GM19193 (cell line): Measurements from ENCODE around the gene IGSF23.

Source experiments
- POLR2A ChIP-seq: IDR thresholded peaks from 4 replicates; pipeline ENCODE4 v1.6.1; 2011; ENCODE audit not compliant: insufficient read depth, insufficient read length; ENCODE audit errors: extremely low read depth

The IGSF23 gene

DNA sequence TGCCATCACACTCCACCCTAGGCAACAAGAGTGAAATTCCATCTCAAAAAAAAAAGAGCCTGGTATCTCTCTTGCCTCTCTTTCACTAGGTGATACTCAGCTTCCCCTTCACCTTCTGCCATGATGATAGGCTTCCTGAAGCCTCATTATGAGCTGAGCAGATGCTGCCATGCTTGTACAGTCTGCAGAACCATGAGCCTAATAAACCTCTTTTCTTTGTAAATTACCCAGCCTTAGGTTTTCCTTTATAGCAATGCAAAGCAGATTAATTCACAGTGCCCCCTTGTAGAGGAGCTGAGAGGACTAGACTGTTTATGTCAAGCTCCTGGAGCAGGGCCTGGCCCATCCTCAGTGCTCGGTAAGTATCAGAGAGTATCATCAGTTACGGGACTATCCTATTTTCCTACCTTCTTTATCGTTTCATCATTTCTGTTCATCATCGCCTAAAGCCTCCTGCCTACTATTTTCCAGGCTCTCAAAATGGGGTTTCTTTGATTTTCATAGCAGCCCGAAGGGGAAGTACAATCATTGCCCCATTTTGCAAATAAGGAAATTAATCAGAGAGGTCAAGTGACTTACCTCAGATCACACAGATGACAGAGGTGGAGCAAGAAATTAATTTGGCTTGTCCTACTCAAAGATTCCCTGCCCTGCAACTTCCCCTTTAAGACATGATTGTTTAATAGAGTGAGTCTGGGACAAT lies 33.5 kb upstream of the IGSF23 start:
- no peak for TF ChIP-seq POLR2A

DNA sequence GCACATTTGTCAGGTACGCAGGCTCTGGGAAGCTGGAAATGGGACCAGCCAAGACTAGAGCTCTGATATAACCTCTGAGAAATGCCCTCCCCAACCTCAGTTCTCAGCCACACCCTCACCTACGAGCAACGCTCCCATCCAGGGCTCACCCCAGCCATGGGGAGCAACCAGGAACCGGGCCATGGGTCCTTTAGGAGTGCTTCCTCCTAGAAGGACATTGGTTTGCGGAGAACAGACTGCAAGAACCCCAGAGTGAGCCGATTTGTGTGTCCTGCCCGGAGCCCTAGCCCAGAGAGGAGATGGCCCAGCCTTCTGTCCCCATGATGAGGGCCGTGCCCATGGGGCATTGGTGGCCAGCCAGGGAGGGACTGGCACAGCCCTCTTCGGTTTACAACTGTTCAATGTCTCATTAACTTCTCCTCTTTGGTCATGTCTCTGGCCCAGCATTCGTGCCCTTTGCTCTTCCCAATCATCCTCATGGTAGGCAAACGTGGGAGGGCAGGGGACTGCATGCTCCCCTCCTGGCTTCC lies 32.9 kb upstream of the IGSF23 start:
- TF ChIP-seq POLR2A: no peak

DNA sequence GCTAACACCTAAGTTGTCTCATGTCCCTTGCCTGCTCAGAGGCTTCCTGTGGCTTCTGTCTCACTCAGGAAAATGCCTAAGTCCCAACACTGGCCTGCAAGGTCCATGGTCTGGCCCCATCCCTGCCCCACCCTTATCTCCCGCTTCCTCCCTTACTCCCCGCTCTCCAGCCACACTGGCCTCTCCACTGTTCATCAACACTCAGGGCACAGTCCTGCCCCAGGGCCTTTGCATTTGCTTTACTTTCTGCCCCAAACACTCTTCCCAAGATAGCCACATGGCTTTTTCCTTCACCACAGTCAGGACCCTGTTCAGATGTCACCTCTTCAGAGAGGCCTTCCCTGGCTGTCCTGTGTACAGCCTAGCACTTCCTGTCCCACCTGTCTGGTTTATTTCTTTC lies 32.1 kb upstream of the IGSF23 start:
- TF ChIP-seq POLR2A: no peak

DNA sequence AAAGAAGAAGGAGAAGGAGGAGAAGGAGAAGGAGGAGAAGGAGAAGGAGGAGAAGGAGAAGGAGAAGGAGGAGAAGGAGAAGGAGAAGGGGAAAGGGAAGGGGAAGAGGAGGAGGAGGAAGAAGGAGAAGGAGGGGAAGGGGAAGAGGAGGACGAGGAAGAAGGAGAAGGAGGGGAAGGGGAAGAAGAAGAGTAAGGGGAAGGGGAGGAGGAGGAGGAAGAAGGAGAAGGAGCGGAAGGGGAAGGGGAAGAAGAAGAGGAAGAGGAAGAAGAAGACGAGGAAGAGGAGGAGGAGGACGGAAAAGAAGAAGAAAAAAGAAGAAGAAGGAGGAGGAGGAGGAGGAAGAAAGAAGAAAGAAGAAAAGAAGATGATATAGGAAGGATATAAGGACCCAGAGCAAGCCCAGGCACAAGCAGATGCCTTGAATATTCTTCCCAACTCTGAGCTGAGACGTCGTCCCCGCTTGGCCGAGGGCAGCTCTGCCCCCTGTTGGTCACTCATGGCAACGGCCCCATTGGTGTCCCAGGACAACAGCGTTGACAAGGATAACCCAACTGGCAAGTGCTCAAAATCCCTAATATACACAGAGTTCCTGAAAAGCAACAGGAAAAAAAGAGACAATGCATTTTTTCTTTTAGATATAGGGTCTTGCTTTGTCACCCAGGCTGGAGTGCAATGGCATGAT lies 30.6 kb upstream of the IGSF23 start:
- no peak for TF ChIP-seq POLR2A

DNA sequence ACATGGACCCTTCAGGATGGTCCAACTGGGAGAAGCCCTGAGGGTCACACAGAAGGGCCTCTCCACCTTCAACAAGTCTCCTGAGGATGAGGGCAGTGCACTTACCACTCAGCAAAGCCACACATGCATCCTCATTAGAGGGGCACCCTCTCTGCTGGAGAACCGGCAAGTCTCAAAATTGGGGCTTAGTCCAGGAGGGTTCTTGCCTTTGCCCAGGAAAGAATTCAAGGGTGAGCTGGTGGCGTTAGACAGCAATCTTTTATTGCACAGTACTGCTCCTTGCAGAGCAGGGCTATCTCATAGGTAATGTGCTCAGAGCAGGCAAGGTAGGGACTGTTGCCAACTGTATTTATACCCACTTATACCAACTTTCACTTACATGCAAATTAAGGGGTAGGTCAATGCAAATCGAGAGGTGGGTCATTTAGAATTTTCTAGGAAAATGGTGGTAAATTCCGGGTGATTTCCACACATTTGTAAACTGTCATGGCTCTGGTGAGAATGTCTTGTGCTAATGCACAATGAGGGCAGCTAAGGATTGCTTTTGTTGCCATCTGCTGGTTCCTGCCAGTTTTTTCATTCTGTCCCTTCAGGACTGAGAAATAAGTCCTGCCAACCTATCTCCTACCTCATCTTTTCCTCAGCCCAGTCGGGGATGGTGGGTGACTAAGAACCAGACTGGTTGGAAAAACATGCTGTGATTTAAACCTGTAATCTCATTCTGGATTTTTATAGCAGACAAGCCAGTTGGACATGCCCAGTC lies 27.8 kb upstream of the IGSF23 start:
- no peak for TF ChIP-seq POLR2A

DNA sequence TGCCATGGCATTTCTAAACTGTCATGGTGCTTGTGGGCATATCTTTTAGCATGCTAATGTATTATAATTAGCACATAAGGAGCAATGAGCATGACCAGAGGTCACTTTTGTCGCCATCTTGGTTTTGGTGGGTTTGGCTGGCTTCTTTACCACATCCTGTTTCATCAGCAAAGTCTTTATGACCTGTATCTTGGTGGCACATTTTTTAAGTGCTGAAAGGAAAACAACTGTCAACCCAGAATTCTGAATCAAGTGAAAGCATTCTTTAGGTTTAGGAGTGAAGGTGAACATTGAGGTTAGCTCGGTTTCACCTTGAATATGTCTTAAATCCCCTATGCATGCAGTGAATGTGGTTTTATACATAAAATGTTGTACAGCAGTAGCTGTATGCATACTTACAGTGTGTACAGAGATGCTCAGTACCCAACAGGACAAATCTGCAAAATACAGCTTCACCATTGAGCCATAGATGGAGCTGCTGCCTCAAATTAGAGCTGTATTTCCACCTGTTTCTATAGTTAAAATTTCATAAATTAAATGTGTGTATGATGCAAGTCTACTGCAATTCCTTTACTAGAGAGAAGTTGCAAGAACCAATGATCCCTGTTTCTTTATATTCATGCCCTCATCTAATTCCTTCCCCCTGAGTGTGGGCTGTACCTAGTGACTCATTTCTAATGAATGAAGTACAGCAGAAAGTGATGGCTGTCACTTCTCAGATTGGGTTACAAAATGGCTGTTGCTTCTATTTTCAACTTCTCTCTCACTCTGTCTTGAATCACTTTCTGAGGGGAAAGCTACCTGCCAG lies 25.2 kb upstream of the IGSF23 start:
- TF ChIP-seq POLR2A: no peak

DNA sequence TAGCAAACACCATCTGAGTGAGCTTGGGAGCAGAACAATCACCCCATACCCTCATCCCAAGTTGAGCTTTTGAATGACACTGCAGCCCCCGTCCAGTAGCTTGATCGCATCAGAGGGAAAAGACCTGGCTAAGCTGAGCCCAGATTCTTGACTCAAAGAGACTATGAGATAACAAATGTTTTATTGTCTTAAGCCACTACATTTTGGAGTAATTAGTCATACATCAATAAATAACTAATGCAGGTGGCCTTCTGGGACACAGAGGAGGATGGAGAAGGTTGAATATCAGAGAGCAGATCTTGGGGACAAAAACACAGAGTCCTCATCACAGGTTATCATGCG lies 24.6 kb upstream of the IGSF23 start:
- no peak for TF ChIP-seq POLR2A

DNA sequence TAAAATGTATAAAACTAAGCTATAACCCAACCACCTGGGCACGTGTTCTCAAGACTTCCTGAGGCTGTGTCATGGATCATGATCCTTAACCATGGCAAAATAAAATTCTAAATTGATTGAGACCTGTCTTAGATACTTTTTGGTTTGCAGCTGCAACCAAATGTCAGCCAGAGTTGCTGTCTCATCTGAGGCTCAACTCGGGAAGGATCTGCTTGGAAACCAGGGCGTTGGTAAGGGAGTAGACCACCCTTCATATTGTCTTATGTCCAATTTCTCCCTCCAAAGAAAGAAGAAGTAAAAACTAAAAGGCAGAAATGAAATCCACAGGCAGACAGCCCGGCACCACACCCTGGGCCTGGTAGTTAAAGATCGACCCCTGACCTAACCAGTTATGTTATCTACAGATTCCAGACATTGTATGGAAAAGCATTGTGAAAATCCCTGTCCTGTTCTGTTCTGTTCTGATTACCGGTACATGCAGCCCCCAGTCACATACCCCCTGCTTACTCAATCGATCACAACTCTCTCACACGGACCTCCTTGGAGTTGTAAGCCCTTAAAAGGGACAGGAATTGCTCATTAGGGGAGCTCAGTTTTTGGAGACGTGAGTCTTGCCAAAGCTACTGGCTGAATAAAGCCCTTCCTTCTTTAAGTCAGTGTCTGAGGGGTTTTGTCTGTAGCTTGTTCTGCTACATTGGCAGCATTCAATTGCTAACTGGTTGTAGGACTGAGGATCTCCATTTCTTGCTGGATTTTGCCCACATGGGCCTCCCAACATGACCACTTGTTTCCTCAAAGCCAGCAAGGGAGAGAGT lies 22.9 kb upstream of the IGSF23 start:
- no peak for TF ChIP-seq POLR2A

DNA sequence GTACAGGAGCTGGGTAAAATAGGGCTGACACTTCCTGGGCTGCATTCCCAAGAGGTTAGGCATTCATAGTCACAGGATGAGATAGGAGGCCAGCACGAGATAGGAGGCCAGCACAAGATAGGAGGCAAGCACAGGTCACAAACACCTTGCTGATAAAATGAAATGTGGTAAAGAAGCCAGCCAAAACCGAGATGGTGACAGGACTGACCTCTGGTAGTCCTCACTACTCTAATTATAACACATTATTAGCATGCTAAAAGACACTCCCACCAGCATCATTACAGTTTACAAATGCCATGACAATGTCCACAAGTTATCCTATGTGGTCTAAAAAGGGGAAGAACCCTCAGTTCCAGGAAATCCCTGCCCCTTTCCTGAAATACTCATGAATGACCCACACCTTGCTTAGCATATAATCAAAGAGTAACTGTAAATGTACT lies 20.9 kb upstream of the IGSF23 start:
- TF ChIP-seq POLR2A: no peak

DNA sequence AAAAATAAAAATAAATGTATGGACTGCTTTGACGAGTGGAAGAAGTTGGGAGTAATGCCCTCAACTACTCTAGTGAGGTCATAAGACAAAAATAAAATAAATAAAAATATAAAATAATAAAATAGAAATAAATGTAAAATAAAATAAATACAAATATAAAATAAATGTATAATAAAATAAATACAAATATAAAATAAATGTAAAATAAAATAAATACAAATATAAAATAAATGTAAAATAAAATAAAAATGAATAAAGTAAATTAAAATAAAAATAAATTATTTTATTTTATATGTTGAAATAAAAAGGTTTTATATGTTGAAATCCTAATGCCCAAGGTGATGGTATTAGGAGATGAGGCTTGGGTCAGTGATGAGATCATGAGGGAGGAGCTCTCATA lies 20.1 kb upstream of the IGSF23 start:
- TF ChIP-seq POLR2A: no peak

DNA sequence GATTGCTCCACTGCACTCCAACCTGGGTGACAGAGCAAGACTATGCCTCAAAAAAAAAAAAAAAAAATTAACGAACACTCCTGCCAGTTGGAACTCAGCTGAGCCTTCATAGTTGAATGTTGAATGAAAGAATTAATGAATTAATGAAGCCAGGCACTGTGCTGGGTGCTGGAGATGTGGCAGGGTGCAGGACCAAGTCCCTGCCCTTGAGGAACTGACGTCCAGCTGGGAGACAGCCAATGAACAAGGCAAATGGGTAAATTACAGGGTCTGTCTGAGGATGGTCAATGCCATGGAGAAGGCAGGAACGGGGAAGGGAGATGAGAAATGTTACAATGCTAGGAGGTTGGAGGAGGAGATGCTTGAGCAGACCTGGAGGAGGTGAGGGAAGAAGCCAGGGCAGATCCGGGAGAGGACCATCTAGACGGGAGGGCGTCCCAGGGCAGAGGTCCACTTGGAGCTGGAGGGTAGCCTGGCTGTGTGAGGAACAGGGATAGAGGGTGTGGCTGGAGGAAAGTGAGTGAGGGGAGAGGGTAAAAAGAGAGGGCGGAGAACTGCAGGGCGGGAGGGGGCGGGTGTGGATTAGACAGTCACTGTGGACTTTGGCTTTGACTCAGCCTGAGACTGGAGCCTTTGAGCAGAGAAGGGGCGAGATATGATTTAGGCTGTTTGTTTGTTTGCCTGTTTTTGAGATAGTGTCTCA lies 16.8 kb upstream of the IGSF23 start:
- TF ChIP-seq POLR2A: no peak

DNA sequence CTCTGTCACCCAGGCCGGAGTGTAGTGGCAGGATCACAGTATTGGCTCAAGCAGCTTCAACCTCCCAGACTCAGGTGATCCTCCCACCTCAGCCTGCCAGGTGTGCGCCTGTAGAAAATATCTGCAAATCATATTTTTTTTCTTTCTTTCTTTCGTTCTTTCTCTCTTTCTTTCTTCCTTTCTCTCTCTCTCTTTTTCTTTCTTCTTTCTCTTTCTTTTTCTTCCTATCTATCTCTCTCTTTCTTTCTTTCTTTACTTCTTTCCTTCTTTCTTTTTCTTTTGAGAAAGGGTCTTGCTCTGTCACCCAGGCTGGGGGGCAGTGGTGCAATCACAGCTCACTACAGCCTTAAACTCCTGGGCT lies 16.3 kb upstream of the IGSF23 start:
- no peak for TF ChIP-seq POLR2A

DNA sequence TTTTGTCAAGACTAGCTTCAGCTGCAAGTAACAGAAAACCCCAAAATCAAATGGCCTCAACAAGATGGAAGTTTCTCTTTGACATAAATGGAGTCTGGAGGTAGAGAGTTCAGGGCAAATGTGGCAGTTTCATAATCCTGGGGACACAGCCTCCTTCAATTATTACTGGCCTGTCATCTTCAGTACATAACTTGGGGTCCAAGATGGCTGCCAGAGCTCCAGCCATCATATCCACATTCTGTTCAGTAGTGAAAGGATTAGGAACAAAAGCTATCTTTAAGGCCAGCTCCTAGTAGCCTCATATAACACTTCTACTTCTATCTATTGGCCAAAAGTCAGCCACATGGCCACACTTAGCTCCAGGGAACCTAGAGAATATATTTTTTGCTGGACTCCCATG lies 15.0 kb upstream of the IGSF23 start:
- TF ChIP-seq POLR2A: no peak

DNA sequence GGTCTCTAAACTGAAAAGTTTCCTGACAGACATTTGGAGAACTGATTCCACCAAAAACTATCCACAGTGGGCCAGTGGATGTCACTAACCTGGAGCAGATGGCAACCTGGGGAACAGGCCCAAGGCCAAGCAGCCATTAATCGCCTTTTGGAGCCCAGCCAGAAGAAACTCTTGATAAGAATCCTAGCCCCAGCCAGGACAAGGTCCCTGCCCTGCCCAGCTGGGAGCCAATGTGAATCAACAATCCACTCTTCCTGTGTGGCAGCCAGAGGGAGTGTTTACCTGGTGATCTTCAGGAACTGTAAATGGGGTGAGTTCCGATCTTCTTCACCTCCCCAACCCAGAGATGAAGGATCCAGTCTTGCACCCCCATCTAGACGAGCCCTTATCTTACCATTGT lies 14.5 kb upstream of the IGSF23 start:
- TF ChIP-seq POLR2A: no peak

DNA sequence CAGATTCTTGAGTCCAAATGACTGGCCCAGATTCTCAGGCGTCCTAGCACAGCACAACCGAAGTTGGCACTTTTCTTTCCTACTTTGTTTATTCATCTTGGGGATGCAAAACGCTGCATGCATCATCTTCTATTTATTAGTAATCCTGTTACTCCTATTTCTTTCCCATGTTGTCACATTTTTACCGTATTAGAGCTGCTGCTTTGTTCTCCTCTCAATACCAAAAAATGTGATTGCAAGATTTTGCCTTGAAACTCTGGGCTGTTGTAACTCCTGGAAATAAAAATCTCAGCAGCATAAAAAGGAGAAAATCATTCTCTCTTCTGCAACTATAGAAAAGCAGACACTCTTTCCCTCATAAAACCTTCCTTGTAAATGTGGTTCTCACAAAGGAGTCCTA lies 12.9 kb upstream of the IGSF23 start:
- no peak for TF ChIP-seq POLR2A
